Measurements from ENCODE around the gene KCNG2. TPM values are rescaled to one million over a fixed set of nuclear protein-coding genes. Genes with fewer than 3 reads are reported as not detected.

The KCNG2 gene
- total RNA-seq, 2 donors from 2014 or later: not detected

DNA sequence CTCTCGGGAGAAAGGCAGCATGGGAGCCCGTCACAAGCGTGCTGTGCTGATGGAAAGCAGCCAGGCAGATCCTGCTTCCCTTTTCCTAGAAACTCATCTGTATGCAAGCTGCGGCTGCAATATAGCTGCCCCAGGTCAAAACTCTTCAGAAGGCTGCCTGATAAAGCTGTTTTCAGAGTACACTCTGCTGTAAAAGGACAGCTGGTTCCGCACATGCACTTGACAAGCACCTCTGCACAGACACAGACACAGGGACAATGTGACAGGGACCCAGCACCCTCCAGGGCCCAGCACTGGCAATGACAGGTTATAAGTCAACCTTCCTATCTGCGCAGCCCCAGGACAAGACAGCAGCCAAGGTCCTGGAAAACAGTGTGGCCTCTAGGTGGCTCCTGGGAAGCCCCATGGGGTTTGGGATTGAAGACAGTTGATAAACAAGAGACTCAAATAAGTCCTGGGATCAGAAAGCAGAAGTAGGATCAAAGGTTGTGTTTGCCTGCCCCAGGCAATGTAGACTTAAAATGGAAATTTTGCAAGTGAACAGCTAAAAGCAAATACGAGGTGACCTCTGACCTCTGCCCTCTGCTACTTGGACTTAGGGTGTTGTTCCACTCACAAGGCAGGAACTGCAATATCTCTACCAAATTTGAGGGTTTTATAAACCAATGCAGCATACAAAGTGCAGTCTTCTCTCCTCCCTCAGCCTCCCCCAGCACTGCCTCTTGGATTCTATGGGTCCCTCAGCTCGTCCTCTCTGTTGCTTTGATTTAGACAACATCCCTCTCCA is 136.8 kb downstream of the KCNG2 start:
- Histone ChIP-seq H3K4me1 (peaks cover 20% of the 10 kb centered on the region), H3K27ac (peak overlapping the region; percentile 33 to 59 (median 48))
- peak in 3 of 4 donors; percentile 32 to 54 (median 52) for DNase-seq

DNA sequence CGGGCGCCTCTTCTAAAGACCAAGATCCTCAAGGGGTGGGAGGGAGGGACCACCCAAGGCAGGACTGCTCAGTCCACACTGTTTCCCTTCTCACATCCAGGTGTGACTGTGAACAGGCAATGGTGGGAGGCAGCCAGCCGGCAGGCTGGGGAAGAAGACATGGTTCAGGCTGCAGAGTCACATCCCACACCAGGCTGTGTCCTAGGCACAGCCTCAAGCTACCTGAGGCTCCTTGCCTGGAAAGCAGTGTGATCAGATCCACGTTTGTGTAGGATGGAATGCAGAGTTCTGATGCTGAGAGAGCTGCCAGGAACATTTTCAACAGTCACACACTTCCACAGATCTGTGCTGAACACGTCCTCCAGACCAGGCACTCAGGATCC is 137.4 kb downstream of the KCNG2 start:
- no peak for TF ChIP-seq POLR2A (IDR thresholded peaks at IDR 0.05)
- TF ChIP-seq, protein P1, sequence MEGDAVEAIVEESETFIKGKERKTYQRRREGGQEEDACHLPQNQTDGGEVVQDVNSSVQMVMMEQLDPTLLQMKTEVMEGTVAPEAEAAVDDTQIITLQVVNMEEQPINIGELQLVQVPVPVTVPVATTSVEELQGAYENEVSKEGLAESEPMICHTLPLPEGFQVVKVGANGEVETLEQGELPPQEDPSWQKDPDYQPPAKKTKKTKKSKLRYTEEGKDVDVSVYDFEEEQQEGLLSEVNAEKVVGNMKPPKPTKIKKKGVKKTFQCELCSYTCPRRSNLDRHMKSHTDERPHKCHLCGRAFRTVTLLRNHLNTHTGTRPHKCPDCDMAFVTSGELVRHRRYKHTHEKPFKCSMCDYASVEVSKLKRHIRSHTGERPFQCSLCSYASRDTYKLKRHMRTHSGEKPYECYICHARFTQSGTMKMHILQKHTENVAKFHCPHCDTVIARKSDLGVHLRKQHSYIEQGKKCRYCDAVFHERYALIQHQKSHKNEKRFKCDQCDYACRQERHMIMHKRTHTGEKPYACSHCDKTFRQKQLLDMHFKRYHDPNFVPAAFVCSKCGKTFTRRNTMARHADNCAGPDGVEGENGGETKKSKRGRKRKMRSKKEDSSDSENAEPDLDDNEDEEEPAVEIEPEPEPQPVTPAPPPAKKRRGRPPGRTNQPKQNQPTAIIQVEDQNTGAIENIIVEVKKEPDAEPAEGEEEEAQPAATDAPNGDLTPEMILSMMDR (IDR thresholded peaks at IDR 0.05): no peak
- peaks cover 0 to 4% (median 0%) of the 10 kb centered on the region in 3 donors for H3K9me3 ChIP-seq
- peak overlapping the region in 3 of 4 donors; percentile 38 to 59 (median 58) for H3K27ac ChIP-seq
- H3K27me3 ChIP-seq: no peaks in the 10 kb centered on the region
- WGBS, 2 donors: 55 to 71% methylated on average over 4 to 5 of the region's 5 CpGs
- no peak overlapping the region for H3K4me3 ChIP-seq
- intact Hi-C loops (cut with DNase I): loop anchor here (10.0 kb wide), 1 partner anchor 50 kb away; the partner anchor contains the start of gene TXNL4A
- ATAC-seq (no peak), DNase-seq (peak in 1 of 4 donors; percentile 1)
- H3K4me1 ChIP-seq: peaks cover 20% of the 10 kb centered on the region
- H3K36me3 ChIP-seq (replicated peaks in 1 of 2; ENCODE audit: insufficient read depth in 1 of 2, low read depth in 2 of 2): no peaks in the 10 kb centered on the region

More for the DNA sequence above, 136.8 kb downstream of the KCNG2 start:
- Histone ChIP-seq H3K9me3 (peaks cover 0 to 9% (median 0%) of the 10 kb centered on the region in 3 donors), H3K4me3 (no peak overlapping the region), H3K36me3 (replicated peaks in 1 of 2; ENCODE audit: insufficient read depth in 1 of 2, low read depth in 2 of 2) (no peaks in the 10 kb centered on the region), H3K27me3 (no peaks in the 10 kb centered on the region)
- TF ChIP-seq, protein P1 (IDR thresholded peaks at IDR 0.05): peak in 2 of 7 experiments; percentile 11 to 24
- no peak for TF ChIP-seq POLR2A (IDR thresholded peaks at IDR 0.05)
- WGBS, 2 donors: 40 to 41% methylated on average over 8 of the region's 8 CpGs
- peak; percentile 52 for ATAC-seq
- intact Hi-C loops (cut with DNase I): loop anchor here (10.0 kb wide), 1 partner anchor 50 kb away; the partner anchor contains the start of gene TXNL4A

DNA sequence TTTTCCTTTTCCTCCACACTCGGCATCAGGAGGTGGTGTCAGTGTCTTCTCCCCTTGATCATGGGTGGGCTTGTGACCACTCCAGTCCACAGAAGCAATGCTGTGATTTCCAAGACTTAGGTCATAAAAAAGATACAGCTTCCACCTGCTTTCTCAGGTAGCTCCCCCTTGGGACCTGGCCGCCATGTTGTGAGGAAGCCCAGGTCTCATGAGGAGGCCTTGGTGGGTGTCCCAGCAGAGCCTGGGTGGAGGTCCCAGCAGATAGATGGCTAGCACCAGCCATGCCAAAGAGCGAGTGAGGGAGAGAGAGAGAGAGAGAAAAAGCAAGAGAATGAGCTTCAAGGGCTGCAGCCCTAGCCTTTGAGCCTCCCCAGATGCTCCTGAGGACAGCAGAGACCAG is 137.8 kb downstream of the KCNG2 start:
- Histone ChIP-seq H3K4me1 (peaks cover 20% of the 10 kb centered on the region), H3K9me3 (no peaks in the 10 kb centered on the region), H3K4me3 (no peak overlapping the region), H3K36me3 (replicated peaks in 1 of 2; ENCODE audit: insufficient read depth in 1 of 2, low read depth in 2 of 2) (no peaks in the 10 kb centered on the region), H3K27ac (peak overlapping the region in 2 of 4 donors; percentile 10 to 38), H3K27me3 (no peaks in the 10 kb centered on the region)
- ATAC-seq (no peak), DNase-seq (peak in 2 of 4 donors; percentile 4 to 6)
- intact Hi-C loops (cut with DNase I): loop anchor here (10.0 kb wide), 1 partner anchor 49 kb away; the partner anchor contains the start of gene TXNL4A
- TF ChIP-seq, protein P1 (IDR thresholded peaks at IDR 0.05): no peak
- TF ChIP-seq POLR2A (IDR thresholded peaks at IDR 0.05): no peak
- 94 to 95% methylated on average over 3 of the region's 3 CpGs for WGBS, 2 donors

DNA sequence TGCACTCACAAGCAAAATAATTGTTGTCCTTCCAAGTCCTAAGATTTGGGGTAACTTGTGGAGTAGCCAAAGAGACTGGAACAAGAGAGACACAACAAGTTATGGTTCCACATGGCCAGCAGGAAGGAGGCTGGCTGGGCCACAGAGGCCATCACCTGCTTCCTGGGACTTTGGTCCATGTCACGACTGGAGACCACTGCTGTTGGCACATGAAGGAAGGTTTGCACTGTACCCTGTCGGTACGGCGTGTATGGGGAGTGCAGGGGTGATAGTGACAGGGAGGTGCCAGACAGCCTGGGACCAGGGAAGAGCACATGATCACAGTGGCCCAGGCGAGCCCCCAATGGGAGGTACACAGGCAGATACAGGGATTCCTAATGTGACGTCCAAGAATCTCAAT is 138.2 kb downstream of the KCNG2 start:
- intact Hi-C loops (cut with DNase I): loop anchor here (10.0 kb wide), 1 partner anchor 49 kb away; the partner anchor contains the start of gene TXNL4A
- no peak overlapping the region for H3K4me3 ChIP-seq
- no peak overlapping the region for H3K27ac ChIP-seq
- H3K9me3 ChIP-seq: no peaks in the 10 kb centered on the region
- DNase-seq: peak in 2 of 4 donors; percentile 3 to 4
- no peaks in the 10 kb centered on the region for H3K36me3 ChIP-seq (replicated peaks in 1 of 2; ENCODE audit: insufficient read depth in 1 of 2, low read depth in 2 of 2)
- WGBS, 2 donors: 89 to 93% methylated on average over 5 to 6 of the region's 6 CpGs
- H3K27me3 ChIP-seq: no peaks in the 10 kb centered on the region
- peaks cover 21% of the 10 kb centered on the region for H3K4me1 ChIP-seq
- no peak for ATAC-seq
- TF ChIP-seq, protein P1 (IDR thresholded peaks at IDR 0.05): no peak
- TF ChIP-seq POLR2A (IDR thresholded peaks at IDR 0.05): no peak

All from body of pancreas (tissue), 4 donors.